Measurements from ENCODE around the gene MICAL2. TPM values are rescaled to one million over a fixed set of nuclear protein-coding genes. Genes with fewer than 3 reads are reported as not detected.

The MICAL2 gene
- total and polyA plus RNA-seq, 2 of the 13 experiments (the other 11 are each of a cell fraction or from before 2014, with no cell fraction given) = 0.78 to 1.1 TPM

- Histone ChIP-seq H2AFZ (ENCODE audit: low read length) (no peak overlapping the region), H3K27me3 (ENCODE audit: control insufficient read depth in 1 of 2, insufficient read depth in 2 of 2, low read length in 2 of 2) (peaks cover 0 to 9% of the 10 kb centered on the region in 2 experiments; a peak in 3 of 5 replicates), H3K79me2 (ENCODE audit: insufficient read depth, low read length) (no peaks in the 10 kb centered on the region), H3K4me2 (ENCODE audit: low read depth, low read length) (no peak overlapping the region), H4K20me1 (ENCODE audit: insufficient read depth, low read length) (no peaks in the 10 kb centered on the region), H3K9me3 (ENCODE audit: low read length) (no peaks in the 10 kb centered on the region), H3K36me3 (replicated peaks in 1 of 2; ENCODE audit: control insufficient read depth in 1 of 2, insufficient read depth in 2 of 2, low read length in 2 of 2) (no peaks in the 10 kb centered on the region), H3K4me1 (ENCODE audit: insufficient read depth, low read length) (peaks cover 10% of the 10 kb centered on the region), H3K27ac (ENCODE audit: extremely low read length, insufficient read depth, low read length) (no peak overlapping the region), H3K4me3 (replicated peaks in 1 of 3; ENCODE audit: insufficient read depth in 1 of 3, low read depth in 2 of 3, low read length in 3 of 3) (no peak overlapping the region), H3K9ac (ENCODE audit: insufficient read depth, low read depth, low read length) (no peak overlapping the region)
- intact Hi-C loops (cut with micrococcal nuclease; ENCODE audit: unreplicated experiment) (no loop called here), in situ Hi-C loops (cut with HindIII; ENCODE audit: extremely low pct_ligation_motif_present, low pct_unique_long_range_greater_than_20kb) (loop anchor here (10.0 to 25.0 kb wide), 2 partner anchors 355 to 478 kb away; no protein-coding TSS in a partner anchor)
- ATAC-seq (no peak), DNase-seq (ENCODE audit: low spot score) (no peak), FAIRE-seq (no peak)
- CTCF ChIA-PET (ENCODE audit: low intra/inter-chr PET ratio, low total read pairs) = no interaction called here
- WGBS (ENCODE audit: low lambda C conversion rate) = 46% methylated on average over 7 of the region's 7 CpGs
- no TSS peak for BruUV-seq (replicated peaks)
- POLR2A ChIA-PET = no interaction called here
- TF ChIP-seq FOXA1 (IDR thresholded peaks at IDR 0.05) = no peak
- TF ChIP-seq FOXA1 (CRISPR knock-in tag; IDR thresholded peaks at IDR 0.05) = no peak
- TF ChIP-seq ADNP (CRISPR knock-in tag; IDR thresholded peaks at IDR 0.05) = no peak
- no peak for TF ChIP-seq PLSCR1 (CRISPR knock-in tag; IDR thresholded peaks at IDR 0.05; ENCODE audit: borderline replicate concordance)
- no peak for TF ChIP-seq NFRKB (IDR thresholded peaks at IDR 0.05)
- TF ChIP-seq CBFB (CRISPR knock-in tag; IDR thresholded peaks at IDR 0.05) = no peak
- no peak for TF ChIP-seq MAFK (conservative IDR thresholded peaks at IDR 0.05 in 1 of 2, IDR thresholded peaks at IDR 0.05 in 1 of 2; ENCODE audit: low read length in 2 of 2)
- no peak for TF ChIP-seq BCLAF1 (IDR thresholded peaks at IDR 0.05)
- no peak for TF ChIP-seq JDP2 (CRISPR knock-in tag; IDR thresholded peaks at IDR 0.05; ENCODE audit: borderline replicate concordance)
- no peak for TF ChIP-seq ZFYVE20 (CRISPR knock-in tag; IDR thresholded peaks at IDR 0.05; ENCODE audit: borderline replicate concordance, low read depth)
- no peak for TF ChIP-seq MED8 (CRISPR knock-in tag; IDR thresholded peaks at IDR 0.05; ENCODE audit: insufficient replicate concordance)
- TF ChIP-seq ZNF766 (CRISPR knock-in tag; IDR thresholded peaks at IDR 0.05; ENCODE audit: borderline replicate concordance) = no peak
- no peak for TF ChIP-seq ZNF281 (CRISPR knock-in tag; IDR thresholded peaks at IDR 0.05; ENCODE audit: borderline replicate concordance)
- TF ChIP-seq ZNF619 (CRISPR knock-in tag; IDR thresholded peaks at IDR 0.05) = no peak
- no peak for TF ChIP-seq HES4 (CRISPR knock-in tag; IDR thresholded peaks at IDR 0.05; ENCODE audit: borderline replicate concordance)
- TF ChIP-seq AHR (CRISPR knock-in tag; IDR thresholded peaks at IDR 0.05) = no peak
Measured at GRCh38 chr11:12289667-12290476, 179.5 kb downstream of the MICAL2 start.
